MCF 10A (cell line): ENCODE results near the gene PPP1R12A. TPM values are rescaled to one million over a fixed set of nuclear protein-coding genes. Genes with fewer than 3 reads are reported as not detected.

Experiments
- BruUV-seq: library from RNA; stranded (reverse); fragments of 400-500 nt; replicated peaks from 2 replicates; lab custom pipeline; 2021; lab: Mats Ljungman, UMichigan
- CTCF ChIA-PET: fragments of 300-600 bp; sonication (Branson Sonifier 250); formaldehyde crosslinking; extraction: SDS; loops from one replicate; lab custom pipeline; 2021; ENCODE audit warnings: antibody characterized with exemption, inconsistent platforms; lab: Yijun Ruan, JAX
- POLR2A ChIA-PET: fragments of 300-600, 350-650 bp; sonication (Branson Sonifier 250); formaldehyde crosslinking; extraction: SDS; loops from one replicate; lab custom pipeline; 2020; ENCODE audit warnings: antibody characterized with exemption, inconsistent platforms; lab: Yijun Ruan, JAX
- DNase-seq: peaks from one replicate; pipeline ENCODE4 v3.0.0-alpha.2; 2018; ENCODE audit not compliant: unreplicated experiment
- H3K27ac Mint-ChIP-seq: one replicate; pipeline ENCODE4 v1.8.0; 2022; ENCODE audit warnings: mild to moderate bottlenecking, low read depth, mixed read lengths; ENCODE audit not compliant: unreplicated experiment
- H3K27me3 Mint-ChIP-seq: one replicate; pipeline ENCODE4 v1.8.0; 2022; ENCODE audit warnings: mixed read lengths; ENCODE audit not compliant: insufficient read depth, unreplicated experiment
- H3K36me3 Mint-ChIP-seq: one replicate; pipeline ENCODE4 v1.8.0; 2022; ENCODE audit warnings: mild to moderate bottlenecking, moderate library complexity, mixed read lengths; ENCODE audit not compliant: insufficient read depth, unreplicated experiment
- H3K4me1 Mint-ChIP-seq: one replicate; pipeline ENCODE4 v1.8.0; 2022; ENCODE audit warnings: mixed read lengths; ENCODE audit not compliant: insufficient read depth, unreplicated experiment
- H3K4me3 Mint-ChIP-seq: one replicate; pipeline ENCODE4 v1.8.0; 2022; ENCODE audit warnings: mild to moderate bottlenecking, moderate library complexity, mixed read lengths; ENCODE audit not compliant: unreplicated experiment
- H3K9me3 Mint-ChIP-seq: one replicate; pipeline ENCODE4 v1.8.0; 2022; ENCODE audit warnings: mixed read lengths; ENCODE audit not compliant: unreplicated experiment
- CTCF ChIP-seq: fragments of 200-600 bp; IDR thresholded peaks from one replicate; pipeline ENCODE4 v1.8.0; 2022; ENCODE audit warnings: antibody characterized with exemption, mild to moderate bottlenecking; ENCODE audit not compliant: unreplicated experiment
- intact Hi-C: fragments of 100-400 bp; cut with micrococcal nuclease; formaldehyde crosslinking; loops from 2 replicates; pipeline ENCODE4 v1.14.1; 2022
- total RNA-seq: library from RNA; stranded (reverse); gene quantifications from 2 replicates; pipeline ENCODE4 v1.2.3, GENCODE V29; 2022

Gene PPP1R12A
- total RNA-seq, 1 experiment from 2014 or later = 78.0 TPM

DNA sequence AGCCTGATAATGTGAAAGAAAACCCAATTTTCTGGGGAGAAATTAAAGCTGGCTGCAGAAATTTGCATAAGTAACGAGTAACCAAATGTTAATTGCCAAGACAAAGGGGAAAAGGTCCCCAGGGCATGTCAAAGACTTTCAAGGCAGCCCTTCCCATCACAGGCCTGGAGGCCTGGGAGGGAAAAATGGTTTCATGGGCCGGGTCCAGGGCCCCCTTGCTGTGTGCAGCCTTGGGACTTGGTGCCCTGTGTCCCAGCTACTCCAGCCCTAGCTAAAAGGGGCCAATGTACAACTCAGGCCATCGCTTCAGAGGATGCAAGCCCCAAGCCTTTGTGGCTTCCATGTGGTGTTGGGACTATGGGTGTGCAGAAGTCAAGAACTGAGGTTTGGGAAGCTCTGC, 96.5 kb downstream of the PPP1R12A start:
- H3K4me3 Mint-ChIP-seq = no peak overlapping the region
- H3K4me1 Mint-ChIP-seq = no peaks in the 10 kb centered on the region
- POLR2A ChIA-PET = no interaction called here
- H3K27ac Mint-ChIP-seq = no peak overlapping the region
- DNase-seq = no peak
- H3K9me3 Mint-ChIP-seq = peaks cover 23% of the 10 kb centered on the region
- intact Hi-C loops = no loop called here
- CTCF ChIA-PET = interaction anchor here (0.8 kb wide), 1 partner anchor 9 kb away, joined by 3 read pairs; no protein-coding TSS in a partner anchor
- H3K27me3 Mint-ChIP-seq = no peaks in the 10 kb centered on the region
- peaks cover 22% of the 10 kb centered on the region for H3K36me3 Mint-ChIP-seq
- no TSS peak for BruUV-seq
- no peak for TF ChIP-seq CTCF

DNA sequence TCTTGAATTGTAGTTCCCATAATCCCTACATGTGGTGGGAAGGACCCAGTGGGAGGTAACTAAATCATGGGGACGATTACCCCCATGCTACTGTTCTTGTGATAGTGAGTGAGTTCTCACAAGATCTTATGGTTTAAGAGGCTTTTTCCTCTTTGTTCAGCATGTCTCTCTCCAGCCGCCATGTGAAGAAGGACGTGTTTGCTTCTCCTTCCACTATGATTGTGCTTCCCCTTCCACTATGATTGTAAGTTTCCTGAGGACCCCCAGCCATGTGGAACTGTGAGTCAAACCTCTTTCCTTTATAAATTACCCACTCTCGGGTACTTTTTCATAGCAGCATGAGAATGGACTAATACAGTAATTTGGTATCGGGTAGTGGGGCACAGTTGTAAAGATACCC, 97.3 kb downstream of the PPP1R12A start:
- no peak overlapping the region for H3K4me3 Mint-ChIP-seq
- H3K27ac Mint-ChIP-seq = no peak overlapping the region
- ChIA-PET CTCF (no interaction called here), POLR2A (no interaction called here)
- intact Hi-C loops = no loop called here
- BruUV-seq = no TSS peak
- H3K36me3 Mint-ChIP-seq = peaks cover 19% of the 10 kb centered on the region
- H3K9me3 Mint-ChIP-seq = peaks cover 23% of the 10 kb centered on the region
- H3K4me1 Mint-ChIP-seq = no peaks in the 10 kb centered on the region
- no peak for TF ChIP-seq CTCF
- no peaks in the 10 kb centered on the region for H3K27me3 Mint-ChIP-seq
- no peak for DNase-seq

- peaks cover 24% of the 10 kb centered on the region for H3K36me3 Mint-ChIP-seq
- no peak overlapping the region for H3K4me3 Mint-ChIP-seq
Measured at GRCh38 chr12:79835377-79835843, 99.5 kb downstream of the PPP1R12A start.

More at GRCh38 chr12:79835377-79835843, 99.5 kb downstream of the PPP1R12A start:
- POLR2A ChIA-PET = interaction anchor here (1.0 to 1.3 kb wide), 3 partner anchors 10 to 14 kb away, joined by 3 to 5 read pairs (median 3); no protein-coding TSS in a partner anchor
- BruUV-seq = no TSS peak
- intact Hi-C loops = no loop called here
- peaks cover 14% of the 10 kb centered on the region for H3K9me3 Mint-ChIP-seq
- no peaks in the 10 kb centered on the region for H3K4me1 Mint-ChIP-seq
- DNase-seq = no peak
- TF ChIP-seq CTCF = no peak
- no peak overlapping the region for H3K27ac Mint-ChIP-seq
- no peaks in the 10 kb centered on the region for H3K27me3 Mint-ChIP-seq
- CTCF ChIA-PET = interaction anchor here (0.5 to 0.8 kb wide), 3 partner anchors 347 to 1512 kb away, joined by 3 read pairs; no protein-coding TSS in a partner anchor
